ENCODE measurements around the gene SIVA1. TPM values are rescaled to one million over a fixed set of nuclear protein-coding genes. Genes with fewer than 3 reads are reported as not detected.

The SIVA1 gene
- total RNA-seq, 3 donors from 2014 or later (not counting 1 experiment from before 2014, with no cell fraction given): 59.7 to 74.8 (median 59.8) TPM

- intact Hi-C loops (cut with micrococcal nuclease): no loop called here
- Histone ChIP-seq H3K4me3 (ENCODE audit: low read length) (no peak overlapping the region), H3K4me1 (ENCODE audit: control insufficient read depth, insufficient read depth, low read length) (peaks cover 4% of the 10 kb centered on the region), H3K27me3 (ENCODE audit: control insufficient read depth, insufficient read depth, low read length) (no peaks in the 10 kb centered on the region), H3K36me3 (ENCODE audit: control insufficient read depth, insufficient read depth, low read length) (no peaks in the 10 kb centered on the region), H3K9me3 (ENCODE audit: control insufficient read depth, insufficient read depth, low read length) (no peaks in the 10 kb centered on the region), H3K27ac (ENCODE audit: low read length) (no peak overlapping the region)
- no peaks in the 10 kb centered on the region for H3K27me3 Mint-ChIP-seq (ENCODE audit: low read depth in 2 of 2)
- 93% methylated on average over 21 of the region's 21 CpGs for WGBS (ENCODE audit: insufficient coverage)
- TF ChIP-seq CTCF (IDR thresholded peaks at IDR 0.05): no peak
- H3K9me3 Mint-ChIP-seq: no peaks in the 10 kb centered on the region
- DNase-seq (no peak), ATAC-seq (no peak)
- H3K4me1 Mint-ChIP-seq: peaks cover 0 to 6% of the 10 kb centered on the region in 2 donors
- H3K36me3 Mint-ChIP-seq: no peaks in the 10 kb centered on the region
- H3K27ac Mint-ChIP-seq: no peak overlapping the region
- no peak overlapping the region for H3K4me3 Mint-ChIP-seq
Observed at GRCh38 chr14:104705340-104706047, 47.5 kb upstream of the SIVA1 start.

- Mint-ChIP-seq H3K9me3 (no peaks in the 10 kb centered on the region), H3K27me3 (ENCODE audit: low read depth in 2 of 2) (no peaks in the 10 kb centered on the region), H3K27ac (no peak overlapping the region), H3K4me3 (no peak overlapping the region), H3K36me3 (no peaks in the 10 kb centered on the region), H3K4me1 (peaks cover 0 to 6% of the 10 kb centered on the region in 2 donors)
- ATAC-seq: no peak
- no peak overlapping the region for H3K4me3 ChIP-seq (ENCODE audit: low read length)
- H3K27me3 ChIP-seq (ENCODE audit: control insufficient read depth, insufficient read depth, low read length): no peaks in the 10 kb centered on the region
- 90% methylated on average over 24 of the region's 28 CpGs for WGBS (ENCODE audit: insufficient coverage)
- H3K4me1 ChIP-seq (ENCODE audit: control insufficient read depth, insufficient read depth, low read length): peaks cover 4% of the 10 kb centered on the region
- H3K36me3 ChIP-seq (ENCODE audit: control insufficient read depth, insufficient read depth, low read length): no peaks in the 10 kb centered on the region
- no peak for DNase-seq
- H3K9me3 ChIP-seq (ENCODE audit: control insufficient read depth, insufficient read depth, low read length): no peaks in the 10 kb centered on the region
- no peak overlapping the region for H3K27ac ChIP-seq (ENCODE audit: low read length)
- TF ChIP-seq CTCF (IDR thresholded peaks at IDR 0.05): no peak
- intact Hi-C loops (cut with micrococcal nuclease): no loop called here
Observed at GRCh38 chr14:104706733-104707607, 46.0 kb upstream of the SIVA1 start.

DNA sequence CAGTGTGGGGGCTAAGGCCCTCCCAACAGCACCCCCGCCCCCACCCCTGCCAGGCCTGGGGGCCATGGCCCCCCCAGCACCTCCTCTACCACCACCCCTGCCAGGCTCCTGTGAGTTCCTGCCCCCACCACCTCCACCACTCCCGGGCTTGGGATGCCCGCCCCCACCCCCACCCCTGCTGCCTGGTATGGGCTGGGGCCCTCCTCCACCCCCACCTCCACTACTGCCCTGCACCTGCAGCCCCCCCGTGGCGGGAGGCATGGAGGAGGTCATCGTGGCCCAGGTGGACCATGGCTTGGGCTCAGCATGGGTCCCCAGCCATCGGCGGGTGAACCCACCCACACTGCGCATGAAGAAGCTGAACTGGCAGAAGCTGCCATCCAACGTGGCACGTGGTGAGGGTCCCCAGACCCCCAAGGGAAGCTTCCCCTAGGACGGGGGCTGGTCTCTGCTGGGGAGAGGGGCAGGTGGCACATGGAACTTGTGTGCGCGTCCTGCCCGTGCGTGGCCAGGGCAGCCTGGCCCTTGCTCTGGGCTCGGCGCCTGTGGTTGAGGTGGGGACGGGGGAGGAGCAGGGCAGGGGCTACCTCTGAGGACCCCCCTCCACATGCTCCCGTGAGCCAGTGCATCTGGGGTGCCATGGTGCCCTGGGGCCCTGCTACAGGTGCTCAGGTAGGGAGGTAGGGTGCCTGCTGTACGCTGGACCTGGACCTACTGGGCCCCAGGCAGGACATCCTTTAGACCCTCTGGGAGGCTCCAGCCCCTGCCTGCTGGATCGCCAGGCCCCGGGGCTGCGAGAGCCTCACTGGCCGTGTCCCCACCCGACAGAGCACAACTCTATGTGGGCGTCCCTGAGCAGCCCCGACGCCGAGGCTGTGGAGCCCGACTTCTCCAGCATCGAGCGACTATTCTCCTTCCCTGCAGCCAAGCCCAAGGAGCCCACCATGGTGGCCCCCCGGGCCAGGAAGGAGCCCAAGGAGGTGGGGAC lies 45.0 kb upstream of the SIVA1 start:
- Mint-ChIP-seq H3K36me3 (no peaks in the 10 kb centered on the region), H3K4me1 (peaks cover 0 to 6% of the 10 kb centered on the region in 2 donors), H3K9me3 (no peaks in the 10 kb centered on the region), H3K27ac (peak overlapping the region in 1 of 2 donors; percentile 48), H3K27me3 (ENCODE audit: low read depth in 2 of 2) (no peaks in the 10 kb centered on the region), H3K4me3 (no peak overlapping the region)
- peaks cover 4% of the 10 kb centered on the region for H3K4me1 ChIP-seq (ENCODE audit: control insufficient read depth, insufficient read depth, low read length)
- no peak for ATAC-seq
- no peaks in the 10 kb centered on the region for H3K36me3 ChIP-seq (ENCODE audit: control insufficient read depth, insufficient read depth, low read length)
- no peaks in the 10 kb centered on the region for H3K9me3 ChIP-seq (ENCODE audit: control insufficient read depth, insufficient read depth, low read length)
- H3K4me3 ChIP-seq (ENCODE audit: low read length): no peak overlapping the region
- H3K27ac ChIP-seq (ENCODE audit: low read length): no peak overlapping the region
- 82% methylated on average over 31 of the region's 34 CpGs for WGBS (ENCODE audit: insufficient coverage)
- intact Hi-C loops (cut with micrococcal nuclease): loop anchor here (1.0 kb wide), 1 partner anchor 58 kb away; no protein-coding TSS in a partner anchor
- no peaks in the 10 kb centered on the region for H3K27me3 ChIP-seq (ENCODE audit: control insufficient read depth, insufficient read depth, low read length)
- DNase-seq: no peak
- TF ChIP-seq CTCF (IDR thresholded peaks at IDR 0.05): no peak
